Muscle of back (tissue), 11 donors: ENCODE data around the gene FILIP1. TPM values are rescaled to one million over a fixed set of nuclear protein-coding genes. Genes with fewer than 3 reads are reported as not detected.
"Not testable (repeated sequence)": the region's sequence is repeated elsewhere in the genome, so short reads cannot be mapped to it uniquely, and the experiment has no call there.

ENCODE experiments used
- DNase-seq, 3 donors: peaks; one replicate each; pipeline versions ENCODE4 v3.0.0 to v3.0.0-alpha.2; 2013
- polyA plus RNA-seq, 10 donors: library from polyadenylated mRNA; unstranded; fragments of 120-200 nt; gene quantifications; one replicate each; pipeline ENCODE4 v1.2.1, GENCODE V29; 2013; ENCODE audit not compliant: insufficient read length in 10 of 10

The FILIP1 gene
- polyA plus RNA-seq, 10 donors: 25.2 to 64.5 (median 47.6) TPM

DNA sequence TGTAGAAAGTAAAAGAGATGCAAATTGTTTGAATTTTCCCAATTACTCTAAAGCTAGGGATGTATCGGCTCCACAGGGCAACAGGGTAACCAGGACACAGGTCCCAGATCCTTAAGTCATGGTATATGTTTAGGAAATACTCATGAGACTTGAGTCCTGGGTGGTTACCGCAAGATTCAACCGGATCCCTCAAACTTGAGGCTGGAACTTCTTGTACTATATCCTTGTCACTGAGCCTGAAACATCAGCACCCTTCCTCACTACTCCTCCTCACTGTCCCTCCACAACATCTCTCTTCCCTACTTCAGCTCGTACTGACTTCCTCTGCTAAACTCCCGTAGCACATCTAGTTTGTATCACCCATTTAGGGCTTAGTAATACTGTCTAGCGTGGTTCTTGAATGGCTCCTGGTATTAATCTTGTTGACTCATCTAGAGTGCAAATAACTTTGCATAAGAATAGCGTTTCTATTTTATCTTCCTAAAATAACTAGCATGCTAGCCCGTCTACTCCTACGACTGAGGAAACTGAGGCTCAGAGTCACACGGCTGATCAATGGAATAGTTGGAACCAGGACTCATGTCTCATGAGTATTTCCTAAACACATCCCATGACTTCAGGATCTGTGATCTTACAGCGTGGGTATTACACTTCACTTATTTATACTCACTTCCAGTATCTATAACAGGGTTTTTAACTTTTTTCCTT, 72.1 kb downstream of the FILIP1 start:
- DNase-seq: no peak

DNA sequence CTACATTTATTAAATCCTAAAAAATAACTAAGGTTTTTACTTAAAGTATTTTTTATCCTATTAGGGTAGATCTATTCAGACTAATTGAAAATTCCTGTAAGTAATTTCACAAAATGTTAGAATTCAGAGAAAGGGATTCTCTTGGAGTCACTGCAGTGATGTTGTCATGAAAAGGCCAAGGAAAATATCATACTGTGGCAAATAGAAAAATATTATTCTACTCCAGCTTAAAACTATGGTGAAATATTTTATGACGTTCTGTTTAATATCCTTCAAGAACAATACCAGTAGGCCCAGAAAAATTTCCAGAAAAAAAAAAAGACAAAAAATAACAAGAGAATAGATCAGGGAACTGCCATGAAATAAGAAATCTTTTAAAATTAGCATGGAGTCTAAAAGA, 73.6 kb downstream of the FILIP1 start:
- DNase-seq: no peak

DNA sequence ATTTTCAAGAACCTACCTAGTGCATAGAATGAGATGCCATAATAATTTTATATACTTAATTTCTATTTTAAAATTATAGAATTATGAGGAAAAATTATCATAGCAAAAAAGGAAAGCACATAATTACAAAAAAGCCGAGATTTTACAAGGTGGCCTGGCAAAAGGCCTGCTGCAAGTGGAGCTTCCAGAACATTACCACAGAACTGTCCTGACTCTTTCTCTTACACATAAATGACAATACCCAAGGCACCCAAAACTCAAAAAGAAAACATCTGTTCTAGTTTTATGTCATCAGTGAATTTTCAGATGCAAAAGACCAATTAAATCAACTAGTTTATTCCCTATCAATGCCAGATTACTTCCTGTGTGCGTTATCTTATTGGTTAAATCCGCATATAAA, 74.2 kb downstream of the FILIP1 start:
- peak in 1 of 3 donors; percentile 62 for DNase-seq

DNA sequence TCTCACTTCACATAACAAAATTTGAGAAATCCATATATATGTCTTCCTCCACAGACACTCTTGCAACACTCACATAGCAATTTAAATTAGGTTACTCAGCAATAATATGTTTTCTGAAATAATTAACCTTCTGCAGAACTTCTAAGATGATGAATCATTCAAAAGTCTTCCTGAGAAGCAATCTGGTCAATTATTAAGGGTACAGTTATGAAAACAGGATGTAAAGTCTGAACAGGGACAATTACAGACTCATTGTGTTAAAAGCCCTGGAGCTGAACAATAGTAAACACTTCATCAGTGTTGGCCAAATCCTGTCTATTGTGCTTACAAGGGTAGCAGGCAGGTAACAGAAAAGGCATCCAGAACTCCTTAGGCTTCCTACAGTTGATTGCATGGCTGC, 75.4 kb downstream of the FILIP1 start:
- no peak for DNase-seq

DNA sequence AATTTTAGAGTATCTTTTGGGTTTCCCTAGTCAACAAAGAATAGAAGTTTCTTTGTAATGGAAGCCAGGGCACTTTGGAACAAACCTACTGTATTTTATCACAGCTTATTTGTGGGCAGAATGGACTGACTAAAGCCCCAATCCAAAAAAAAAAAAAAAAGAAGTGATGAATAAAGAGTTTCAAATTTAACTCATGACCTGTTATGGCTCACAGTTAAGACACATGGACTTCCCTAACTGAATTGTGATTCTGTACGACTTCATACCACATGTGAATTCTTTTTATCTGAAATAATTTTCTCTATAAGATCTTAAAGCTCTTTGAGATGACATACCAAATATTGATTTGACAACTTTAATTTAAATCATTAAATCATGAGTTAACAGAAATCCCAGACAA, 77.2 kb downstream of the FILIP1 start:
- no peak for DNase-seq

DNA sequence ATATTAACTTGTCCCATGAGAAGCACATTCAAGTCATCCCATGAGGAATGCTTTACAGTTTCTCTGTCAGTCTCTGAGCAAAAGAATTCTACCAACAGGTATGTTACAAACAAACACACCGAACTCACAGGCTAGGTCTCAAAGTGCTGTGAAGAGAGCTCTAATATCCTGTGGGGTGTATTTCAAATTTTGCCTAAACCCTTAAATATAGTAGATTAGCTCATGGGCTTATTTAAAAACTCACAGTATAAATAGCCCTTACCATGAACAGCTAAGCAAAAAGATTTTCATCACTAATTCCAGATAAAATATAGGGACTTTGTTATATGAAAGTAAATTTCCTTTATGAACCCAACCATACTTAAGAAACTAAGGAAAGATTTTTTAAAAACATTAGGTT, 77.8 kb downstream of the FILIP1 start:
- DNase-seq: no peak

DNA sequence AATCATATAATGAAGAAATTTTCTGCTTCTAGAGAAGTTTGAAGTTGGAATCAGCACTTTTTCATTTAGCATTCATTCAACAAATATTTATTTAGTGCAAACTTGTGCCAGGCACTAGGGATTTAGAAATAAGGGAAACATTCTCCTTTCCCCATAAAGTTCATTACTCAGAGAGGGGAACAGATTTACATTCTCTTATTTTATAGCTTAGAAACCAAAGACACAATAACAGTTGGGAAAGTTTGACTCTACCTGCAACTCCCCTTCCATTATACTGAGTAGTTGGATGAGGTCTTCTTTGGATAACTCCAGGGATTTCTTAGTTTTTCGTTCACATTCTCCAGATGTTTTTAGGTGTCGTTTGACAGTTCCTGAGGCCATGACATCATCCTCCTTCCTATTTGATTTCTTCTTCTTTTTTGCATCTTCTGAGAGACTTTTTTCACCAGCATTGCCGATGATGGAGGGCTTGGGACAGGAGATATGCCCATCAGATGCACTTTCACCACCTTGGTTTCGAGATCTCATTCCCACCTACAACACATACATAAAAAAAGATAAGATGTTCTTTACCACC, 79.1 kb downstream of the FILIP1 start:
- DNase-seq: no peak

DNA sequence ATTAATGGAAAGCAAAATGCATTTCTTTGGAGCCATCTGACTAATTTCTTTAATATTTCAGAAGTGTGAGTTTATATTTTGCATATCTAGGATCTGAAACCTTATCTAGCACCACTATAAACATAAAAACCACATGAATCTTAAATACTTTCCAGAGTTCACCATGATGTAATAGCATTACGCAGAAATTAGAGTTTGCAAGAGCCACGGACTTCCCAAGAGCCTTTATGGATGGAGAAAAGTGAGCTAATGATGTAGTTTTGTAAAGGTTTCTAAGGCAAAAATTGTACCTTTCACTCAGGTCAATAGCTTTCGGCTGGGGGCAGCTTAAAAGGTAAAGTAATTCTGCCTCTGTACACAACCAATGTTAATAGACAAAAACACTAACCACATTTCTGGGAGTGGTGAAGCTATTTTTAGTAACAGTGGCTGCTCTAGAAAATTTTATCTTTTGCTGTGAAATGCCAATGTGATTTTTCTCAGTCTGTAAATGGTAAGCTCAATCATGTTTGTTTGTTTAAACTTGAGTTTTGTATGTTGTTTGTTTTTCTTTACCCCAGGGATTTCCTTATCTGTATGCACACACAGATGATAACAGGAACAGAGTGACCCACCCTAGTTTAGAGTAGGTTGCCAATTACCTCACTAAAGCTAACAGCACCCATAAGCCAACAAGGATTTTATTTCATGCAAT, 80.5 kb downstream of the FILIP1 start:
- DNase-seq: no peak

DNA sequence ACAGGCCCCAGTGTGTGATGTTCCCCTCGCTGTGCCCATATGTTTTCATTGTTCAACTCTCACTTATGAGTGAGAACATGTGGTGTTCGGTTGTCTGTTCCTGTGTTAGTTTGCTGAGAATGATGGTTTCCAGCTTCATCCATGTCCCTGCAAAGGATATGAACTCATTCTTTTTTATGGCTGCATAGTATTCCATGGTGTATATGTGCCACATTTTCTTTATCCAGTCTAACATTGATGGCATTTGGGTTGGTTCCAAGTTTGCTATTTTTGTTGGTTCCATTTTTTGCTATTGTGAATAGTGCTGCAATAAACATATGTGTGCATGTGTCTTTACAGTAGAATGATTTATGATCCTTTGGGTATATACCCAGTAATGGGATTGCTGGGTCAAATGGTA, 83.0 kb downstream of the FILIP1 start:
- DNase-seq: not testable (repeated sequence)

DNA sequence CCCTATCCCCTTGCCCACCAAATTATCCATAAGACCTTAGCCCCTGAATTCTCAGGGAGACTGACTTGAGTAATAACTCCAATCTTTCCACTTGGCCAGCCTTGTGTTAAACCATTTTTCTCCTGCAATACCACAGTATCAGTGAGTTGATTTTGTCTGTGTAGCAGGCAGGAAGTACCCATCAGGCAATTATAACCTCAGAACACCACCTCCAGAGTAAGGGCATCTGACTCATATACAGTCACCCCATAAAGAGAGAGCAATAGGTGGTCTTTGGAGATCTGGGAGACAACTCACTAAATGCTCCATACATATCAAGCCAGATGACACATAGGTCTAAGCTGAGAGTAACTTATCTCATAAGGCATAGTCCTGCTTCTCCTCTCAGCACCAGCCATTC, 83.7 kb downstream of the FILIP1 start:
- no peak for DNase-seq

DNA sequence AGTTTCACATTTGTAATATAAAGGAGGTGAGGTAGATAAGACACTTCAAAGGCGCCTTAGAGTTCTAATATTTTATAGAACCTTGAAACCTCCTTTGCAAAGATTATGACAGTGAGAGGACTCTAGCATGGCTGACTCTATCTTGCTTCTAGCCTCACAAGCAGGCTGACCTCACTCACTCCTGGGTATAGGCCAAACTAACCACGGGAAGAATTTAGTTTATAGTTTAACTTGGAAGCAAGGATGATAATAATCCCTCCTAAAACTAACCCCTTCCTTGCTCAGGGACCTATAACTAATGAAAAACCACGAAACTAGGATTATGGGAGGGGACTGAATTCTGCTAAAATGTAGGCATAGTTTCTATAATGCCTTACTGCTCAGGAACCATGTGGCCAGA, 84.3 kb downstream of the FILIP1 start:
- DNase-seq: no peak

DNA sequence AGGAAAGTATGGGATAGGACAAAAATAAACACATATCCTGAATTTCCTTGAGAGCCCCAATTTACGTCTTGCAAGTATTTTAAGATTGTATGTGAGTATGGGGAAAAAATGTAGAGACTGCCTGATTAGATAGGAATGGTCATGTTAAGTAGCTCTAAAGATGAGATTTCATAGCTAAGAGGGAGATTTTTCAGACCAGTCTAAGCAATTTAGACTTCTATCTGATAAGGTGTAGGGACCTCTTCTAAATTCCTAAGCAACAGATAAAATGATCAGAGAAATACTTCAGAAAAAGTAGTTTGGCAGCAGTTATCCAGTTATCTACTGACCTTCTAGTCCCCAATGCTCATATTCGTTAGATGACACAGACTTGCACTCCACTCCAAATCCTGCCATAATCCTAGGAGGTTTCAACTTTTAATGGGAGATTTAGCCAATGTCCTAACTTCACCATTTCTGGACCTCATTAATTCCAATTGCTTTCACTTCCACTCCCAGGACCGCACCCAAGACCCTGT, 90.0 kb downstream of the FILIP1 start:
- DNase-seq: no peak

DNA sequence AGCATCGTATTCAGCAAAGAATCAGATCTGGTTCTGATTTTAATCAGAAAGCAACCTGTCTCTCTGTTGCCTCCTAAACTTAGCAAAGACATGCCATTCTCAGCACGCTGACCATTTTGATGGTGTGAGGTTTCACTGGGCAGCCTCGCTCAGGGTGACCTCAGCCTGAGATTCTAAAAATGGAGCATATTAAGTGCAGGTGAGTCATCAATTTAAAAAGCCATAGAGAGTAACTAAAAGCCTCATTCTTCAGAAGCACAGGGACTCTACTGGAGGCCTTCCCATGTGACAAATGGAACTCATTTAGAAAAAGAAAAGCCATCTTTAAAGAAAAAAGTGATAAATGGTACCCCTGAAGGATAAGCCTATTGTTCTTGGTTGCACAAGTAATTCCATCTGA, 91.3 kb downstream of the FILIP1 start:
- DNase-seq: peak; percentile 60 to 82 (median 70)

DNA sequence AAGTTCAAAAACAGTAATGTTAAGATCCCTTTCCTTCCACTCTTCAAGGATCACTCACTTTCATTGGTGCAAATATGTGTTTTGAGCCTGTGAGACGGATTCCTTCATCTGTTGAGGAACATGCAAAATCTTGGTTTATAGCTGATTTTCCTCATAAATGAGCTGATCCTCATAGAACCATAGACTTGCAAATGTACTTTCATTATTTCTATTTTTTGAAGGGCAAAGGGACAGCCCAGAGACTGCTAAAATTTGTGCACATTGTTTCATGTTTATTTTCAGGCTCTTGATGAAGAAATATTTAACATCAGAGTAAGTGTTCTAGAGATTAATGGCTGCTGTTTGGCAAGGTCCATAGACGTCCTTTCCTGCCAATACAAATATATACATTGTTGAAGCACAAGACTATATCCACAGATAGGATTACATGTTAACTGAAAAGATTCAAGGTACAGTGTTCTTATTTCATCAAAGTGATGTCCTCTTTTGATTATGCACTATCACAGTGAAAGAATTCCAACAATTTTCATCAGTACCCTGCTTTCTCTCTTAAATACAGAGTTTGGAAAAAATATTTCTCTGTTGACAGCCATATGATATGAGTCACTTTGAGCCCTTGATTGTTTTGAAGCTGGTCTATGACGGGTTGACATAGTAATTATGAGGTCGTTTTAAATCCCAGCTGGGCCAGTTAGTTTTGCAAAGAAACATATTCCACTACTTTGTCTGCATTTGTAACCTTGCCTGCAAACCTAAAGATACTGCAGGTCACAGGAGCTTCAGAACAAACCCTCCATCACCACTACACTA, 95.7 kb downstream of the FILIP1 start:
- DNase-seq: no peak

DNA sequence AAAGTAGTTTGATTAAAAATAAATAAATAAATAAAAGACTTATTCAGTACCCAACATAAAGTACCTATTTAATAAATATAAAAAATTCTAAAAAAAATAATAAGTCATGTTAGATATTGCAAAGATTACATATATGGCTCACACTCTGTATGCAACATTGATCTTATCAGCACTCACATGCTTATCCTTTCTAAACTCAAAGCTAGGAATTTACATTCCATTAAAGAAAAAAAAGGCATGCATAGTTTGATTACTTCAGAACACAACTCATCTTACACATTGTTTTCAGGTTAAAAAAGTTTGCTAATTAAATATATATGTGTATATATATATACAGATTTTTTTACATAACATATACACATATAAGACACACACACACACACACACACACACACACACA, 96.4 kb downstream of the FILIP1 start:
- DNase-seq: no peak

DNA sequence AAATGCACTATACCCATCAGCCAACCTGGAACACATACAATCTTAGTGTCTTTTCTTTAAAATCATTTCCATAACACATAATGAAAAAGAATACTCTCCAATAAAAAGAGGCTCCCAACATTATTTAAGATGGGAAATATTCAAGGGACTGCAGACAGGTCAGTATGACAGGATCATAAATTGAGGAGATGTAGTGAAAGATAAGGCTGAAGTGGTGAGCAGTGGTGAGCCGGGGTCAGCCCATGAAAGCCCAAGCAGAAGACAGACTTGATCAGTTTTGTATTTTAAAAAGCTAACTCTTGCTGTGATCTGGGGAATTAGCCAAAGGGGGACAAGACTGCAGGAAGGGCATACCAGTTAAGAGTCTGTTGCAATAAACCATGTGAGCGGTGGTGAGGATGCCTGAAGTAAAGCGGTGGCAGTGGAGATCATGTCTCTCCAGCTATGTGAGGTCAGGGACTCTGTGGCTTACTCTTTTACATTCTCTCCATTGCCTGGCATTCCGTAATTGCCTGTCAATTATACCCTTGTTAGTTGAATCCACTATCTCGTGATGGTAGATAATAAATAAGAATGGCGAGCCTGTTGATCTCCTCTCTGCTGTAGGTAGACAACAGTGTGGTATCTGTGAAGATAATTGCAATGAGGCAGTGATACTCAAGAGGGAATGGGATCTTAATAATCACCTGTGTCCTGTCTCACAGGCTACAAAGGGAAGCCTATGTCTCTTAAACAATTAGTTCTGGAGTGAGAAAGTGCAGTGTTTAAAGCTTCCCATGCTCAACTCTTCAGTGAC, 97.4 kb downstream of the FILIP1 start:
- no peak for DNase-seq

DNA sequence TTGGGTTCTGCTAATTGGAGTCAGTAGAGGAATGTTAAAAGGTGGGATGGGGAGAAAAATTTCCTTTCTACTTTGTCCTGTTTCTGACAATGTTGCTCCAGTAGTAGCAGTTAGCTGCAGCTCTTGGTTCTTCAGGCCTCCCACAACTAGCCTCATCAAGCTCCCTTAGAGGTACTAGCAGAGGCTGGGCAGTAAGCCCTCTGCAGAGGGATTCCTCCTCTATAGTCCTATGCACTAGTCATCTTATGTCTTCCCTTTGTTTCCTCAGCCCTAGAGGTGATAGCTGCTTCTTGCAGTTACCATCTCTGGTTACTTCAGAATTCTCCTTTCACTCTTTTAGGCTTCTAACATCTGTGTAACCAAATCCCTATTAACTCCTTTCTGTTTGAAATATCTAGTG, 99.8 kb downstream of the FILIP1 start:
- no peak for DNase-seq

DNA sequence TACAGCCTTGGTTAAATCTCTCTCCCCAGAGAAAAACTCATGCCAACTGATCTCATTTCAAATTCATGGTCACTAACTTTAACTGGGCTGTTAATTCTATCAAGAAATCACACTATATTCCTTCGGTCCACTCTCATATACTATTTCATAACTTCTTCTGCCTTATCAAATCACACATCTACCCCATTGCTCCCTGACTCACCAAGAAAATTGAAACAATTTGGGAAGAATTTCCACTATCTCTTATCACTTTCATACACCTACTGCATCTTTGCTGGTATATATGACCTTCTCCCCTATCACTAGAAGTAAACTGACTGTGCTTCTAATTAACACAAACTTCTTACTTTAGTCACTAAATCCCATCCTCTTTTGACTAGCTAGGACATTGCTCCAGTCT, 102.3 kb downstream of the FILIP1 start:
- no peak for DNase-seq

DNA sequence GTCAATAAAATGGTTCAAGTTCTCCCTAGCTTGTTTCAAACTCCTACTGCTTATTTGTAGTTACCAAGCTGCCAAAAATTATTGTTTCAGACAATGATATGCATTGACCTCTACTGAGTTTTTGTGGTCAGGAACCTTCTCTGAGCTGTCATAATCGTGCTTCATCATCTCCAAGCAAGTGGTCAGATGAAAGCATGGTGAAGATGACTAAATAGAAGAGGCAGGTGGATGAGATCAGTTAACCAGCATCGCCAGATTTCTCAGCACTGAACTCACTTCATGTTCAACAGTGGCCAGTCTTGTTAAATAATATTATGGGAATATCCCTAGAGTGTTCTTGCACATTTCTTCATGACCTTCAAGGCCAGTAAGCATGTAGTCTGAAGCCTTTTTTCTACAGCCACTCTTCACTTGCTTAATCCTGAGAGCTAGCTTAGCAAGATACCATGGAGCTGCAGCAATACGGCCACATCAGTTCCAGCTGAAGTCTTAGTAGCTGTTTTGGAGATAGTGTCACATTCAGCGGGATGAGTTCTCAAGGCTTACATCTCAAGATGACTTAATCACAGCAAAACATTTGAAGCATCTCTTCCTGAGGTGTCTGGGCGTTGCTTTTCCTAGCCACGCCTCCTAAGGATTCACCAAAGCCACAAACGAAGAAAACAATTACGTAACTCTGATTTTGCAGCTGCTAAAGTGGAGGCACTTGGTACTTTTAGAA, 107.4 kb downstream of the FILIP1 start:
- no peak for DNase-seq

DNA sequence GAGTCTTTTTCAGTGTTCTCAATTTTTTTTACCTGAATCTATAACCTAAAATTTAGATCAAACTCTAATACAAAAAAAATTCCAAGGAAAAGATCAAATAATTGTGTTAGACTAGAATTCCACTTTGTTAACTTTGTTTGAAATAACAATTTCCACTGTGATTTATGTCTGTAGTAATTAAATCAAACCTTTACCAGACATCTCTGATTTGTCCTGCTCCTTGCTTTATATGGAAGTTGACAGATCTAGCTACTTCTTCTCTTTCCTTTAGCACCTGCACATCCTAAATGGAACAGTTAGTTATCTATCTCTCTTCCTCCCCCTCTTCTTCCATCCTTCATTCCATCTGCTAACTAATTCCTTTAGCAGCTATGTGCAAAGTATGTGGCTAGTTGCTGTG, 109.5 kb downstream of the FILIP1 start:
- DNase-seq: no peak

DNA sequence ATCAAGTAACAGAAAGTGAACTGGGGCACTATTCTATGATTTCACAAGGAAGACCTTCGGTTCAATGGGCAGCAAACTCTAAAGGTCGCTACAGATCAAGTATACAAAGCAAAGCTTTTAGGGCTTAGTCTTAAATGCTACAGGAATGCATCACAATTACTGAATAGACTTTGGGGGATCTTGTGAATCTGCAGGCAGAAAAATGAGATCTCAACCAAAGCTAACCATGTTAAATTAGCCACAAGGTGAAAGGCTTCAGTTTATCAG, 111.0 kb downstream of the FILIP1 start:
- no peak for DNase-seq
